Activated CD8-positive, alpha-beta T cell treated with anti-CD3 and anti-CD28 coated beads for 36 hours (primary cell): ENCODE data around the gene STK33. TPM values are rescaled to one million over a fixed set of nuclear protein-coding genes. Genes with fewer than 3 reads are reported as not detected.

Experiments used
- ATAC-seq: fragments of 200-7000 bp; cut with Tn5 transposase; one replicate; pipeline ENCODE4 v1.10.0; 2021; ENCODE audit warnings: mild to moderate bottlenecking, moderate library complexity
- CTCF ChIA-PET: fragments of 350-600 bp; sonication (Branson Sonifier 250); formaldehyde crosslinking; loops from one replicate; lab custom pipeline; 2021; ENCODE audit warnings: antibody characterized with exemption; lab: Charles Lee
- POLR2A ChIA-PET: fragments of 350-600 bp; sonication (Branson Sonifier 250); formaldehyde crosslinking; loops from one replicate; lab custom pipeline; 2021; ENCODE audit warnings: antibody characterized with exemption; lab: Charles Lee
- DNase-seq: peaks from one replicate; pipeline ENCODE4 v3.0.0-alpha.2; 2020
- H3K27ac Mint-ChIP-seq: one replicate; pipeline ENCODE4 v1.8.0; 2021; ENCODE audit warnings: mild to moderate bottlenecking, mixed read lengths
- H3K27me3 Mint-ChIP-seq: one replicate; pipeline ENCODE4 v1.8.0; 2021; ENCODE audit warnings: mixed read lengths
- H3K36me3 Mint-ChIP-seq: one replicate; pipeline ENCODE4 v1.8.0; 2021; ENCODE audit warnings: low read depth, mixed read lengths
- H3K4me1 Mint-ChIP-seq: one replicate; pipeline ENCODE4 v1.8.0; 2021; ENCODE audit warnings: low read depth, mixed read lengths
- H3K4me3 Mint-ChIP-seq: one replicate; pipeline ENCODE4 v1.8.0; 2021; ENCODE audit warnings: mild to moderate bottlenecking, moderate library complexity, mixed read lengths
- H3K9me3 Mint-ChIP-seq: one replicate; pipeline ENCODE4 v1.8.0; 2021; ENCODE audit warnings: mixed read lengths
- CTCF ChIP-seq: fragments of 200-600 bp; IDR thresholded peaks from one replicate; pipeline ENCODE4 v1.8.0; 2022; ENCODE audit warnings: antibody characterized with exemption, mild to moderate bottlenecking
- intact Hi-C: fragments of 100-400 bp; cut with micrococcal nuclease; formaldehyde crosslinking; loops from one replicate; pipeline ENCODE4 v1.10.0; 2022
- total RNA-seq, 2 experiments: library from RNA; stranded (reverse); gene quantifications; one replicate each; pipeline ENCODE4 v1.2.3, GENCODE V29; 2021

Gene STK33
- total RNA-seq, 2 experiments from 2014 or later = 1.3 to 3.6 TPM

DNA sequence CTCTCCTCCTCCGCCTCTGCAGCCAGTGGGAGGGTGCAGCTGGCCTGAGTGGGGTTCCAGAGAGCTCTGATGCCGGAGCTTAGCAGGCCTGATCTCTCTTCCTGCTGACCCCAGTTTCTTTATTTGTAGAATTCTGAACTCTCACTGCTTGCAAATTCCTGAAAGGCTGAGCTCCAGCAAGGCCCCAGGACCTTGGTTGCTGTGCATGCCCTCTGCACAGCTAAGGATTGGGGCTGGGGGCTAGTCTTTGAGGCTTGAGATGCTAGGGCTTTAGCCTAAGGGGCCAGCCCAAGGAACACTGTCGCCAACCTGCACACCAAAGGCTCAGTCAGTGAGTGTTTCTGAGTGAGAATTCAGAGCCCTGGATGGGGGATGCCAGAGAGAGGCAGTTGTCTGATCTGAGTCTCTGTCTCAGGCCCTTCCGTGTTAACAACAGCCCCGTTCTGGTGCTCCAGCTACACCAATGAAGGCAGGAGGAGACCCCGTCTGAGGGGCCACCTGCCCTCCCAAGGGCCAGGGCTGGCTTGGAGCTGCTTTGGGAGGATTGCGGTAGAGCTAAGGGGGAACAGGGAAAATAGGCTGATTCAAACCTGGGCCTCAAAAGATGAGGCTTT lies 224.3 kb downstream of the STK33 start:
- DNase-seq (no peak), ATAC-seq (no peak)
- H3K9me3 Mint-ChIP-seq = no peaks in the 10 kb centered on the region
- TF ChIP-seq CTCF = no peak
- H3K27ac Mint-ChIP-seq = no peak overlapping the region
- no peaks in the 10 kb centered on the region for H3K4me1 Mint-ChIP-seq
- no peak overlapping the region for H3K4me3 Mint-ChIP-seq
- CTCF ChIA-PET = interaction anchor here (1.0 kb wide), 1 partner anchor 198 kb away, joined by 3 read pairs; no protein-coding TSS in a partner anchor
- no peaks in the 10 kb centered on the region for H3K36me3 Mint-ChIP-seq
- intact Hi-C loops = no loop called here
- H3K27me3 Mint-ChIP-seq = no peaks in the 10 kb centered on the region
- POLR2A ChIA-PET = no interaction called here

- Mint-ChIP-seq H3K27me3 (no peaks in the 10 kb centered on the region), H3K4me3 (no peak overlapping the region), H3K4me1 (no peaks in the 10 kb centered on the region), H3K27ac (no peak overlapping the region), H3K9me3 (no peaks in the 10 kb centered on the region), H3K36me3 (no peaks in the 10 kb centered on the region)
- ChIA-PET POLR2A (no interaction called here), CTCF (no interaction called here)
- TF ChIP-seq CTCF = no peak
- ATAC-seq = no peak
- DNase-seq = no peak
- intact Hi-C loops = no loop called here
These were observed 225.3 kb downstream of the STK33 start for GRCh38 chr11:8368772-8369171.

GRCh38 chr11:8368194-8368593 lies 225.8 kb downstream of the STK33 start:
- ATAC-seq (no peak), DNase-seq (no peak)
- TF ChIP-seq CTCF = no peak
- Mint-ChIP-seq H3K27ac (no peak overlapping the region), H3K4me1 (no peaks in the 10 kb centered on the region), H3K9me3 (no peaks in the 10 kb centered on the region), H3K36me3 (no peaks in the 10 kb centered on the region), H3K4me3 (no peak overlapping the region), H3K27me3 (no peaks in the 10 kb centered on the region)
- ChIA-PET POLR2A (no interaction called here), CTCF (no interaction called here)
- intact Hi-C loops = no loop called here

GRCh38 chr11:8366316-8366715 lies 227.7 kb downstream of the STK33 start:
- no peak for TF ChIP-seq CTCF
- CTCF ChIA-PET = no interaction called here
- no peak for ATAC-seq
- DNase-seq = no peak
- intact Hi-C loops = no loop called here
- POLR2A ChIA-PET = no interaction called here
- no peaks in the 10 kb centered on the region for H3K4me1 Mint-ChIP-seq
- H3K27ac Mint-ChIP-seq = no peak overlapping the region
- H3K36me3 Mint-ChIP-seq = no peaks in the 10 kb centered on the region
- no peaks in the 10 kb centered on the region for H3K9me3 Mint-ChIP-seq
- H3K27me3 Mint-ChIP-seq = no peaks in the 10 kb centered on the region
- no peak overlapping the region for H3K4me3 Mint-ChIP-seq

DNA sequence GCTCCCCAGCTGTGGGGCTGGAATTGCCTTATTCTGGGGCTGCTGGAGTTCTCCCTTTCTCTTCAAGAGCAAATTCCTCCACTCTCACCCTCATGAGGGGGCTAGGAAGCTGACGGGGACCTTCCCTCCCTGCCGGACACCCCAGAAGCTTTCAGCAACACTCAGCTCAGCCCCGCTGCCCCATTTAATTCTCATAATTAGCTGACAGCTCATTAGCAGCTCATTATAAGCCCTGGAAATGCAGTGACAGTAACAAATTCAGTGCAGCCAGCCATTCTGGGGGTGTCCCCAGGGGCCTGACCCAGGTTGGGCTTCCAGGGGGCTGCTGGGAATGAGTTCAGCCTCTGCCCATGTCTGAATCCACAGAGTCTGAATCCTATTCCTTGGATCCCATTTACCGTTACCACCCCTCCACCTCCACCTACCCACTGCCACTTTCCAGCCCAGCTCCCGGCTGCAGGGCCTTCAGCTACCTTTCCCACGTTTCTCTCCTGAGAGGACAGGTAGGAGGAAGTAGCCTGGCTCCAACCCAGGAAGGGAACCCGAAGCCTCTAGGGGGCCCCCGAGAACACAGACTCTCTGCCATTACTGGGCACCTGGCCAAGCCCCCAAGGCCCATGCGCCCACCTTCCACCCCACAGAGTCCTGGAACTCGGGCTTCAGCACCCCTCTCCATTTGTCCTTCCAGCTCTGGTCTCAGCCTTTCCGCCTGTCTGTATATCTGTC lies 228.6 kb downstream of the STK33 start:
- intact Hi-C loops = no loop called here

More for the DNA sequence above, 228.6 kb downstream of the STK33 start:
- Mint-ChIP-seq H3K27me3 (no peaks in the 10 kb centered on the region), H3K9me3 (no peaks in the 10 kb centered on the region), H3K36me3 (no peaks in the 10 kb centered on the region), H3K4me1 (no peaks in the 10 kb centered on the region), H3K4me3 (no peak overlapping the region), H3K27ac (no peak overlapping the region)
- POLR2A ChIA-PET = no interaction called here
- TF ChIP-seq CTCF = no peak
- DNase-seq = no peak
- CTCF ChIA-PET = no interaction called here
- no peak for ATAC-seq
